Thyroid gland (tissue), 4 donors: ENCODE measurements around the gene ACER1. TPM values are rescaled to one million over a fixed set of nuclear protein-coding genes. Genes with fewer than 3 reads are reported as not detected.

ENCODE experiments used
- DNase-seq, 2 donors: peaks; one replicate each; pipeline ENCODE4 v3.0.0-alpha.2; 2019
- H3K27ac ChIP-seq, 3 donors: fragments of 200-600 bp; sonication (generic); 1 replicate in 2 of 3; 2 replicates in 1 of 3; pipeline ENCODE4 v1.5.1; 2016 to 2019; ENCODE audit warnings: mild to moderate bottlenecking in 1 of 3, moderate library complexity in 1 of 3
- H3K27me3 ChIP-seq: fragments of 200-600 bp; sonication (generic); one replicate; pipeline ENCODE4 v1.5.1; 2019
- H3K36me3 ChIP-seq, 2 donors: fragments of 200-600 bp; sonication (generic); one replicate each; pipeline ENCODE4 v1.5.1; 2016 to 2019
- H3K4me1 ChIP-seq, 2 donors: fragments of 200-600 bp; sonication (generic); one replicate each; pipeline ENCODE4 v1.5.1; 2017 to 2019
- H3K4me3 ChIP-seq, 3 donors: fragments of 200-600 bp; sonication (generic); replicated peaks in 1 of 3; 1 replicate in 2 of 3; 2 replicates in 1 of 3; pipeline ENCODE4 v1.5.1; 2016; ENCODE audit warnings: mild to moderate bottlenecking in 1 of 3
- H3K9me3 ChIP-seq: fragments of 200-600 bp; sonication (generic); one replicate; pipeline ENCODE4 v1.5.1; 2017
- CTCF ChIP-seq, 6 experiments: fragments of 200-600 bp in 3 of 6; fragments of 450-650 bp in 3 of 6; sonication (generic) in 3 of 6; IDR thresholded peaks; one replicate each; pipeline ENCODE4 v1.5.1; 2016 to 2019; ENCODE audit warnings: antibody characterized with exemption in 6 of 6, mild to moderate bottlenecking in 2 of 6, inconsistent platforms in 1 of 6, moderate library complexity in 1 of 6
- POLR2A ChIP-seq, 2 donors: fragments of 450-650 bp; IDR thresholded peaks; one replicate each; pipeline ENCODE4 v1.6.1; 2017; ENCODE audit warnings: antibody characterized with exemption in 2 of 2, mild to moderate bottlenecking in 2 of 2, moderate library complexity in 1 of 2
- WGBS, 2 donors: methylation state at CpG; one replicate each; pipeline ENCODE4 v1.1.5; 2017; 5-methylcytosine and 5-hydroxymethylcytosine counted together
- intact Hi-C: fragments of 100-400 bp; cut with DNase I; formaldehyde crosslinking; loops from one replicate; pipeline ENCODE4 v1.15.1; 2023
- total RNA-seq, 4 donors: library from RNA; depleted of rRNA; stranded (reverse); fragments of >200 nt; gene quantifications; one replicate each; pipeline ENCODE4 v1.2.3, GENCODE V29; 2016

ACER1 gene
- total RNA-seq, 4 donors from 2014 or later: 0.67 TPM; not detected in 3

- TF ChIP-seq CTCF (IDR thresholded peaks at IDR 0.05) (no peak), POLR2A (IDR thresholded peaks at IDR 0.05) (no peak)
- no peak overlapping the region for H3K4me3 ChIP-seq
These were observed 58.7 kb downstream of the ACER1 start for GRCh38 chr19:6274756-6275155.

GRCh38 chr19:6273701-6274601 lies 59.5 kb downstream of the ACER1 start:
- H3K36me3 ChIP-seq: peaks cover 4 to 9% of the 10 kb centered on the region in 2 donors

More at GRCh38 chr19:6274756-6275155, 58.7 kb downstream of the ACER1 start:
- intact Hi-C loops: loop anchor here (5.0 kb wide), 1 partner anchor 47 kb away; no protein-coding TSS in a partner anchor
- no peaks in the 10 kb centered on the region for H3K27me3 ChIP-seq
- H3K4me1 ChIP-seq: peaks cover 59 to 79% of the 10 kb centered on the region in 2 donors
- peak overlapping the region; percentile 82 to 87 (median 85) for H3K27ac ChIP-seq
- DNase-seq: no peak
- no peaks in the 10 kb centered on the region for H3K9me3 ChIP-seq
- 96 to 98% methylated on average over 5 to 8 of the region's 15 CpGs for WGBS, 2 donors
- H3K36me3 ChIP-seq: peaks cover under 1 to 4% of the 10 kb centered on the region in 2 donors

GRCh38 chr19:6272913-6273600 lies 60.4 kb downstream of the ACER1 start:
- H3K4me1 ChIP-seq: peaks cover 50 to 74% of the 10 kb centered on the region in 2 donors
- H3K27me3 ChIP-seq: no peaks in the 10 kb centered on the region
- peak overlapping the region; percentile 79 to 87 (median 82) for H3K27ac ChIP-seq
- 68 to 70% methylated on average over 22 of the region's 22 CpGs for WGBS, 2 donors
- no peak overlapping the region for H3K4me3 ChIP-seq
- H3K9me3 ChIP-seq: no peaks in the 10 kb centered on the region
- intact Hi-C loops: no loop called here
- peaks cover 4 to 13% of the 10 kb centered on the region in 2 donors for H3K36me3 ChIP-seq
- TF ChIP-seq POLR2A (IDR thresholded peaks at IDR 0.05) (no peak), CTCF (IDR thresholded peaks at IDR 0.05) (no peak)
- no peak for DNase-seq

More at GRCh38 chr19:6273701-6274601, 59.5 kb downstream of the ACER1 start:
- Histone ChIP-seq H3K9me3 (no peaks in the 10 kb centered on the region), H3K4me1 (peaks cover 57 to 79% of the 10 kb centered on the region in 2 donors), H3K4me3 (no peak overlapping the region), H3K27ac (peak overlapping the region; percentile 82 to 87 (median 85)), H3K27me3 (no peaks in the 10 kb centered on the region)
- intact Hi-C loops: no loop called here
- peak; percentile 92 for DNase-seq
- 2 to 21% methylated on average over 21 to 23 of the region's 30 CpGs for WGBS, 2 donors
- TF ChIP-seq POLR2A (IDR thresholded peaks at IDR 0.05) (no peak), CTCF (IDR thresholded peaks at IDR 0.05) (no peak)

- 48 to 50% methylated on average over 11 of the region's 11 CpGs for WGBS, 2 donors
- DNase-seq: no peak
- no peak for TF ChIP-seq POLR2A (IDR thresholded peaks at IDR 0.05)
- TF ChIP-seq CTCF (IDR thresholded peaks at IDR 0.05): no peak
- peak overlapping the region; percentile 72 to 87 (median 82) for H3K27ac ChIP-seq
- peak overlapping the region in 1 of 3 donors; percentile 16 for H3K4me3 ChIP-seq
- H3K27me3 ChIP-seq: no peaks in the 10 kb centered on the region
- intact Hi-C loops: no loop called here
- H3K36me3 ChIP-seq: peaks cover 4 to 13% of the 10 kb centered on the region in 2 donors
- H3K4me1 ChIP-seq: peaks cover 47 to 67% of the 10 kb centered on the region in 2 donors
- no peaks in the 10 kb centered on the region for H3K9me3 ChIP-seq
These were observed 61.0 kb downstream of the ACER1 start for GRCh38 chr19:6272411-6272791.
